Measurements from ENCODE around the gene FAM53B.
"Not testable (repeated sequence)": the region's sequence is repeated elsewhere in the genome, so short reads cannot be mapped to it uniquely, and the experiment has no call there.

Gene FAM53B, protein sequence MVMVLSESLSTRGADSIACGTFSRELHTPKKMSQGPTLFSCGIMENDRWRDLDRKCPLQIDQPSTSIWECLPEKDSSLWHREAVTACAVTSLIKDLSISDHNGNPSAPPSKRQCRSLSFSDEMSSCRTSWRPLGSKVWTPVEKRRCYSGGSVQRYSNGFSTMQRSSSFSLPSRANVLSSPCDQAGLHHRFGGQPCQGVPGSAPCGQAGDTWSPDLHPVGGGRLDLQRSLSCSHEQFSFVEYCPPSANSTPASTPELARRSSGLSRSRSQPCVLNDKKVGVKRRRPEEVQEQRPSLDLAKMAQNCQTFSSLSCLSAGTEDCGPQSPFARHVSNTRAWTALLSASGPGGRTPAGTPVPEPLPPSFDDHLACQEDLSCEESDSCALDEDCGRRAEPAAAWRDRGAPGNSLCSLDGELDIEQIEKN

GRCh38 chr10:124744102-124745050, at the start of gene FAM53B:
Gene FAM53B, minus strand, starts transcription at chr10:124744378. Its CDS starts 37,665 bp downstream, at chr10:124706713.
- DNase-seq (ENCODE audit: low spot score) = no peak
- peak within 1 kb of the TSS; percentile 85 for H3K4me3 ChIP-seq
- H3K27ac ChIP-seq = peak within 1 kb of the TSS; percentile 73 to 88
- no peak for TF ChIP-seq CTCF (IDR thresholded peaks at IDR 0.05)

- Histone ChIP-seq H3K4me3 (peak overlapping the region; percentile 87), H3K27ac (no peak overlapping the region)
- TF ChIP-seq CTCF (IDR thresholded peaks at IDR 0.05) = no peak
- no peak for DNase-seq (ENCODE audit: low spot score)
These were observed 48.8 kb upstream of the FAM53B start for GRCh38 chr10:124792998-124793352.

DNA sequence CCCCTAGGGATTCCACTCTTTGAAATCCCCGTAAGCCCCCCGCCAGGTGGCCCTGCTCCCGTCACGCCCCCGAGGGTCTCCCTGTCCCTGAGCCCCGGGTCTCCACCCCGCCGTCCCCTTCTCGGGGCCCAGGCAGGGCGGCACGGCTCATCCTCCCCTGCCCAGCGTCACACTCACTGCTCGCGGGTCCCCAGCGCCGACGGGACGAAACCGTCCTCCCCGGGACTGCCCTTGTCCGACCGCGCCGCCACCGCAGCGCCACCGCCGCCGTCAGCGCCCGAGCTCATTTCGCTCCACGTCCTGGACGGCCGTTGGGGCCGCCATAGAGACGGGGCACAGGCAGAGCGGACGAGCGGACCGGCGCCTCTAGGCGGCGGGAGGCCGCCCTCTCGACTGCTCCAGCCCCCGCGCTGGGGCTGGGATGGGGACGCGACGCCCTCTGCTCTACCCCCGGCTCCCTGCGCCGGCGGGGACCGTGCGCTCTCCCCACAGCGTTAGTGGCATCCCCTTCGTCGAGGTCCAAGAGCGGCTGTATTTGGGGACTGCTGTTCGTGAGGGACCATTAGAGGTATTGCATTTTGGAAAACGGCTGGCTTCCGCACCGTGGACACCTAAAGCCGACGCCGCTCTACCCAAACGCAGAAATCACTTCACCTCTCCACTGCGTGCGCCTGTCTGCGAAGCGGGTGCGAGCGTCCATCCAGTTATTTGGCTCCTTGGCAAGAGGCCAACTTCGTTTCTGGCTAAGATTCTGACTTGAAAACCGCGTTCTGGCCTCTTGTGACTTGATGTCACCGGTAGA, 47.6 kb upstream of the FAM53B start, which contains the start of gene EEF1AKMT2:
EEF1AKMT2 (minus strand) TSS at position 341 of the 802 bp plus-strand sequence; CDS start at position 287, 54 bp downstream.
- peak within 1 kb of the TSS; percentile 76 to 89 for H3K27ac ChIP-seq

DNA sequence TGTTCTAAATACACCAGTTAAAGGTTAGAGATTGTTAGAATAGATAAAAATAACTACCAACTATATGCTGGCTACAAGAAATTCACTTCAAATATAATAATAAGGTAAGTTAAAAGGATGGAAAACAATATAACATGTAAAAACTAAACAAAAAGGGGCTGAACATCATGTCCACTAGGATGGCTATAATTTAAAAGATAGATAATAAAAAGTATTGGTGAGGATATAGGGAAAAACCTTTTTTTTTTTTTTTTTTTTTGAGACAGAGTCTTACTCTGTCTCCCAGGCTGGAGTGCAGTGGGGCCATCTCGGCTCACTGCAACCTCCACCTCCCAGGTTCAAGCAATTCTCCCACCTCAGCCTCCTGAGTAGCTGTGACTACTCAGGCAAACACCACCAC, 38.7 kb upstream of the FAM53B start:
- DNase-seq (ENCODE audit: low spot score); H3K4me3 ChIP-seq; H3K27ac ChIP-seq: not testable (repeated sequence)

More for the DNA sequence above, 47.6 kb upstream of the FAM53B start, which contains the start of gene EEF1AKMT2:
- peak within 1 kb of the TSS; percentile 87 for H3K4me3 ChIP-seq
- peak; percentile 51 for TF ChIP-seq CTCF (IDR thresholded peaks at IDR 0.05)
- peak; percentile 80 for DNase-seq (ENCODE audit: low spot score)

GRCh38 chr10:124768791-124769190, 24.6 kb upstream of the FAM53B start:
- no peak for TF ChIP-seq CTCF (IDR thresholded peaks at IDR 0.05)
- H3K27ac ChIP-seq = no peak overlapping the region
- H3K4me3 ChIP-seq = no peak overlapping the region
- DNase-seq (ENCODE audit: low spot score) = no peak

- TF ChIP-seq CTCF (IDR thresholded peaks at IDR 0.05) = no peak
These were observed 21.1 kb upstream of the FAM53B start for GRCh38 chr10:124765256-124765655.

More at GRCh38 chr10:124765256-124765655, 21.1 kb upstream of the FAM53B start:
- Histone ChIP-seq H3K27ac (no peak overlapping the region), H3K4me3 (no peak overlapping the region)
- no peak for DNase-seq (ENCODE audit: low spot score)
